ENCODE results near the gene SHB.

Gene SHB

DNA sequence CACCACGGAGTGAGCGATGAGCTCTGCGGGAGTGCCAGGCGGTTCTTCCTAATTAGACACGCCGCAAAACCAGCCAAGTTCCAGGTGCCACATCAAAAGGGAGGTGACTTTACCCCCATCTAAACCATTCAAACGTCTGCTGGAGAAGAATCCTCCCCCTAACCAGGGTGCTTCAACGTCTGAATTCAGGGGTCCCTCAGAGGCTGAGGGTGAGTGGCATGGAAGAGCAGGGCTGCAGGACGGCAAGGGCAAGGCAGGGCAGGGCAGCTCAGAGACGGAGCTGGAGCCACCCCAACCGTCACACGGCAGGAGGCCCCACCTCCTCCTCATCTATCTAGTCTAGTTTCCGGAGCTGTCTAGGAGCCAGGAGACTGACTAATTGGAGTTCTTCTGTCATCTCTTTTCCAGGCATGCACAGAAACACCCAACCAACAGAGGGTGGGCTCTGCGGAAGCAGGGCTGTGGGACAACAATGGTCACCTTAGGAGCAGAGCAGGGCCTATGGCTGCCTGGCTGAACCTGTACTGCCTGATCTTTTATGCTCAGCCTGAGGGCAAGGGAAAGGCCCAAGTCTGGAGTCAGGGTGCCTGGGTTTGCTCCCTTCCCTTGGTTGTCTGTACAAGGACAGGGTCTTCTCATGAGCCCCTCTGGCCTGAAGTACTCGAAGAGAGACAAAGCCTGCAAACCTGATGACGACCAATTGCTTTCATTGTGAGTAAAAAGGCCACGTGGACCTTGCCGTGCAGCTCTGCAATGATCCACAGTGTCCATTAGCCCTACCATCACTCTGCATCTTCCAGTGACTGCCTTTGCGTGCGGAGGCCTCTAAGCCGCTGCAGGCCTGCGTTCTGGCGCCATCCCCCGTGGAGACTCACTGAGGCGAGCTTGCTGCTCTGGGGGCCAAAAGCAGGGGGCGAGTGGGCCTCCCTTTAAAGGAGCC, 84.1 kb downstream of the SHB start:
- no peak for DNase-seq

DNA sequence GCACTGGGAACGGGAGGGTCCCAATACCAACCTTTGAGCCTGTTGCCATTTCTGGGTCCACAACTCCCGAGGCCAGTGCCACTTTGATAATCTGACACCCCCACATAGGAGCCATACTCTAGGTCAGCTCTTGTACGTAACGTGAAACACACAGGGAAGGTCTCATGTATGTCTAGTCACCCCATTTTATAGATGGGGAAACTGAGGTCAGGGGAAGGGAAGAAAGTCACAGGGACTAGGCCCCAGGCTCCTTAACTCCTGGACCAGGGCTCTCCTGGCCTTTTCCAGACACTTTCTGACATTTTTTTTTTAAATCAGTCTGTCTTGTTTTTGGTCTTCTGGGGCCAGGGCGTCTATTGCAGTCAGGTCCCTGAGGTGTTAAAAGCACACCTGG, 84.8 kb downstream of the SHB start:
- DNase-seq = no peak

DNA sequence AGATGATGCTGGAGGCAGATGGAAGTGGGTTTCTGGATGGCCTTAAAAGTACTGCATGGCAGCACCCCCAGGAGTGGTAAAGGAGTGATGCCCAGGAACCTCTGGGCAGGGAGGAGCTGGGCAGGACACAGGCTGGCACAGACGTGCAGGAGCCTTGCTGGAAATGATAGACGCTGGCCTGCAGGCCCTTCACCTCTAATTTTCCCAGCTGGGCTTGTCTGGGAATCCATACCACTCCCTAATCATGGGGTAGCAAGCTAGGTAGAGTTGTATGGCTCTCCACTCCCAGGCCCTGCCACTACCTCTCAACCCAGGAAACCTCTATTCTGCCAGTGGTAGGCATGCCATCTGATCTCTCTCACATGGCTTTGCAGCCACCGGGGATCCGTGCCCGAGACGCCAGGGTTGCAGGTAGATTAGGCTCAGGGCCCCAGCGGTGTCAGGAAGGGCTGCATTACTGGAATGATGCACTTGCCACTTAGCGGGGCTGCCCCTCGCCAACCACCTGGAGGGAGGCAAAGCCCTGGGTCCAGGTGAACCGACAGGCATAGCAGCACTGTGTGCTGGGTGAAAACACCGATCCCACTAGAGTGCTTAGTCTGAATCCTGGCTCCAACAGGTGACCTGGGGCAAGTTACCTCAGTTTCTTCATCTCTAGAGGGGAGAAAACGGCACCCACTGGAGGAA, 85.5 kb downstream of the SHB start:
- DNase-seq = no peak

DNA sequence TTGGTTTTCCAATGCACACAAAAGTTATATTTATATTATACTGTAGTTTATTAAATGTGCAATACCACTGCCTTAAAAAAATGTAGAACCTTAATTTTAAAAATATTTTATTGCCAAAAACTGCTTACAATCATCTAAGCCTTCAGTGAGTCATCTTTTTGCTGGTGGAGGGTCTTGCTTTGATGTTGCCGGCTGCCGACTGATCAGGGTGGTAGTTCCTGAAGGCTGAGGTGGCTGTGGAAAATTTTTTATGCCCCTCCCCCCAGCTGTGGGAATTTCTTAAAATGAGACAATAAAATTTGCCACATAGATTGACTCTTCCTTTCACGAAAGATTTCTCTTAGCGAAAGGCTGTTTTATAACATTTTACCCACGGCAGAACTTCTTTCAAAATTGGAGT, 89.2 kb downstream of the SHB start:
- DNase-seq = no peak

- DNase-seq = no peak
Observed at GRCh38 chr9:37978983-37979382, 90.0 kb downstream of the SHB start.

DNA sequence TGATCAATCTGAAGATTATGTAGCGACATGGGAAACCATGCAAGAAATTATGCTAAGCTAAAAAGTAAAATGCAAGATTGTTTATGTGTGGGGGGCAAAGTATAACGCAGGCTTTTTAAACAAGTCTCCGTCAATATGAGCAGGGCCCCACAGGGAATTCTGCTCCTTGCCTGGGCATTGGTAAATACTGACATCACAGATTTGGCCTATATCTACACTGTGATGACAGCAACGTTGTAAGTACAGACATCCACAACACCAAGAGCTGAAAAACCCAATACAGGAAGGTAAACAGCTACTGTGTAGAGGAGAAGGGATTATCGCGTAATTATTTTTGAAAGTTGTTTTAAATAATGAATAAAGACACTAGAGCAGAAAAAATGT, 90.6 kb downstream of the SHB start:
- DNase-seq = no peak

GRCh38 chr9:37977851-37978480, 91.1 kb downstream of the SHB start:
- DNase-seq = no peak

DNA sequence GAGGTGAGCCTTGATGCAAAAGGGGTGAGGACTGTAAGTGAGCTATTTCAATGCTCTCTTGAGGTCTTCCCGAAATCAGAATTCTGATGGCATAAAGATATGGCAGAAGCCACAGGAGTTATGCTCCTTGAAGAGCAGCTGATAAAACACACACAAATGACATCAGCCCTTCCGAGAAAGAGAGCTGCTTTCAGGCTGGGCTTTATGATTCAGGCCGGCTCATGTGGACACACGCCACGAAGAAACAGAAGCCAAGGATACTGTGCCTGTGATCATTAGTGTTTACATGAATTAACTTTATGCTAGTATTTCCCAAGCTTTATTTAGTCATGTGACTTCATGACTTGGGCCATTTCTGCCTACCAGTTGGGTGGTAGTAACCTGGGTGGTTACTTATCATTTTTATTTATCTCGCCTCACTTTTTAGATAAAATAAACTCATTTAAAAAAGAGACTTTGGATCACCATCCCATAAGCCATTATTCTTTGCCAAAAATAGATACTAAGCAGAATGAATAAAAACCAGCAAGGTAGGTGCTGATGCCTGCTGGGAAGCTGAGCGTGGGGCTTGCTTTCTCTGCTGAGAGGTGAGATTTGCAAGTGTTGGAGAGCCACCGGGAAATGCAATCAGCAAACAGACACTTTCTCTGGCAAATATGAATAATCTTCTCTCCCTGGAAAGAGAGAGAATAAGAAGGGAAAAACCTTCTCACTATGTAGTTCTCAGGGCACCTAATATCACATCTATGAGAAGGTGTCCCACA, 92.1 kb downstream of the SHB start:
- DNase-seq = no peak

DNA sequence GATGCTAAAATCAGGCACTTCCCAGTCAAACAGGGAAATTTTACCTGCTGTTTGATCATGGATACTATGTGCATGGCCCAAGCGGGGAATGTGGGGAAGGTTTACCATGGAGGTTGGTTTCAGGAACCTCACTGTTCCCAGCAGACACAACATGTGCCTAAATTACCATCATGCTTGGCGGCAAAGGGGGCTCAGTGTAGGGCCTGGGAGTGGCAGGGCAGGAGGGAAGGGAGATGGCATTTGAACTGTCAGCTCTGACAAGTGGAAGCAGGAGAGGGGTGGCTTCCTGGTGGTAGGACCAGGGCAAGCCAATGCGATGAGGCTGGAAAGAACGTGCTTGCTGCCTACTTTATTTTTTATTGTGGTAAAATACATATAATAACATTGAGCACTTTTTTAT, 93.4 kb downstream of the SHB start:
- DNase-seq = no peak

- no peak for DNase-seq
Observed at GRCh38 chr9:37974506-37975173, 94.4 kb downstream of the SHB start.

- DNase-seq = no peak
Observed at GRCh38 chr9:37972351-37972848, 96.6 kb downstream of the SHB start.

DNA sequence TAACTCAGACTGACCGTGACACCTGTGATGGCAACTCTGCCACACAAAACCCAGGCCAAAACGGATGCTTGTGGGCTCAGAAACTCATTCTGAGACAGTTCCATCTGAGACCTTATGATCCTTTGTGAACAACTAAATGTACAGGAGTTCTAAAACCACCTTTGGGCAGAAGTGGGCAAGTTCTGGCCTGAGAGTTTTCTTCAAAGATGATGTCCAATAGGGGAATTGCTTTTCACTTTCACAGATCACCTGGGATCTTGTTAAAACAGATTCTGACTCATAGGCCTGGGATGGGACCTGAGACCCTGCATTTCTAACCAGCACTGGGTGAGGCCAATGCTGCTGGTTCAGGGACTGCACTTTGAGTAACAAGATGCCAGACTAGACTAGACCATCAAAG, 97.3 kb downstream of the SHB start:
- no peak for DNase-seq

DNA sequence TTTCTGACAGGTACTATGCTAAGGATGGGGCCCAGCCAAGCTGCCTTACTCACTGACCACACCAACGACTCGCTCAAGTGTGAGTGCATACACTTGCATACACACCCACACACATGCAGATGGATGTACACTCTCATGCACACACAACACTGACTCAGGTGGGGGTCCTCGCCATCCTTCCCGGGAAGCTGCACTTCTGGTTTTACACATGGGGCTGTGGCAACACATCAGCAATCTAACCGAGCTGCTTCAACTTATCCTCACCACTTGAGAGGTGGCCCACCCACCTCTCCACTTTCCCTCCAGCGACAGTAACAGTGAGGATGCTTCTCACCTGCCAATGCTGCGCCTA, 97.9 kb downstream of the SHB start:
- no peak for DNase-seq

GRCh38 chr9:37970301-37971107, 98.5 kb downstream of the SHB start:
- no peak for DNase-seq

DNA sequence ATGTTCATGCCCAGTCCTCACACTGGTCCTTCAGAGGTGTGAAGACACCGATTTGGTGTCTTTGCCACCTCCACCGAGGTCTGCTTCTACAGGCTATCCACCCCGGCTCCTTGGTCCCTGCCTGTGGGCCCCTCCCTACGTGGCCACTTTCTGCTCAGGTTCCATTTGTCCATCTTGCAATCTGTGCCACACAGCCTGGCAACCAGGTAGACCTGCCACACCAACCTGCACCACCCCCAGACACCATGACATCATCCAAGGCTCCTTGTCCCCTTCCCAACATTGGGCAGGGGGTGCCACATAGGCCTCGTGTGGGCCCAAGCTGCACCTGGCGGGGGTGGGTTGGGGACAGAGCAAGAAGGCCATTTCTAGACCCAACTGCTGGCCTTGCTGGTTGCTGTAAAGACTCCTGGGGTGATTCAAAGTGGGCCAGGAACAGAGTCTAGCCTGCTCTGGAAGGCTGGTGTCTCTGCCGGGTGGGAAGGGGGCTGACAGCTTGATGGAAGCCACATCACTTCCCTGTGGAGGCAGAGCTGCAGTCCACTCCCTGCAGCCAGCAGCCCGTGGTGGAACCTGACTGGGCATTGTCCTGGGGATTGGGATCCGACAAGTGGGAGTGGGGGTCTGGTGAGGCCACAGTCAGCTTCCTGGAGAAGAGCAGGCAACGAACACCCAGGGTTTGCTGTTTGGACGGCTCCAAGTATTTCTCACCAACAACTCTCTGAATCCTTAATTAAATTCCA, 99.3 kb downstream of the SHB start:
- no peak for DNase-seq

GRCh38 chr9:37969130-37969529, 99.9 kb downstream of the SHB start:
- DNase-seq = no peak

DNA sequence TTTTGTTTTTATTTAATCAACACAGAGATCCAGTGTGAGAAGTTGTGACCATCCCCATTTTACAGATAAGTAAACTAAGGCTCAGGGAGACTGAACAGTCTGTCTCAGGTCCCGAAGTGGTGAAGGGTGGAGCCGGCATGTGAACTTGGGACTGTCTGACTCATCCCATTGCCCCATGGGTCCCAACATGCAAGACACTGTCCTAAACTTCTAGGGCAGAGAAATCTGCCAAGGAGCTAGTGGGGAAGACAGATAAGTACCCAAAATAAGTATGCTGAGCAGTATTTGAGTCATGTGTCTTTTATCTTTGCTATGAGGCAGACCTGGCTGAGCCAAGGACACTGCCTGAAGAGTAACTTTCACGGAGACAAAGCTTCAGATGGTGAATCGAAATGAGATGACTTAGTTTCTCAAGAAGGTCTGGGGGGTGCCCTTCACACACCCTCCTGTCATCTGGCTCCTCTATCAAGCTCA, 100.8 kb downstream of the SHB start:
- DNase-seq = no peak

DNA sequence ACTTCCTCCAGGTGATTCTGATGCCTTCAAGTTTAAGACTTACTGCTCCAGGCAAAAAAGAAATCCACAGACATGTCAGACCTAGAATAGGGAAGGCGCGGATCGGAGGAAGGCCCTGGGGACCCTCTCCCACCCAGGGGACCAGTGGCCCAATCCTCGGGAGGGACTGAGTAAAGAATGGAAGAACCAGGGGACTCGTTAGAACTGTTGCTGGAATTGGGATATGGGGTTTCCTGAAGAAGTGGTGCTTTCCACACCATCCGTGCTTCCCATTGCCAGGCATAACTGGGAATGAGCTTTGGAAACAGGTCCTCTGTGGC, 101.3 kb downstream of the SHB start:
- no peak for DNase-seq

DNA sequence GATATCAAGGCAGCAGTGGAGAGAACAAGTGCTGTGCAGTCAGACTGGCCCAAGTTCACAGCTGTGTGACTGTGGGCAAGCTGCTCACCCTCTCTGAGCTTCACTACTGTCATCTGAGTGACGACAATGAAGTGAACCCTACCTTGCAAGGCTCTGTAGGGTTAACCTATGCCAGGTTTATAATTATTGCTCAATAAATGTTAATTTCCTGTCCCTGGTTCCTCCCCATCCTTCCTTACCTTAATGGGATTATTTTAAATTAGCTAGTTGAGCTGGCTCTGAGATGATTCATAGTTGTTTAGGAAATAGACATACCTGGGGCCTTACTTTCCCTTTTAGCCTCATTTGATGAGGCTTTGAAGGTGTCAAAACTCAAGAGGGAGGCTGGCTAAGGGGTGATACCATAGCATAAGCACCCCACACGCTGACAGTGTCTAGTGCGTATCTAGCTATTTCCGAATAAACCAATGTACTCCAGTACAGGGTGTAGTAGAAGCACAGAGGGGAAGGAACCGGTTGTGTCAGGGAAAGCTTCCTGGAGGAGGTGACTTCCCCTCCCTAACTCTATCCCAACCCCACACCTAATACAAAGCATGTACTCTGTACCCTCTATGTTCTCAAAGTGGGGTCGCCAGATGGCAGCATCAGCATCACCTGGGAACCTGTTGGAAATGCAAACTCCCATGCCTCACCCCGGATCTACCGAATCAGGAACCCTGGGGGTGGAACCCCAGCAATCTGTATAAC, 101.8 kb downstream of the SHB start:
- no peak for DNase-seq

GRCh38 chr9:37966412-37967013, 102.5 kb downstream of the SHB start:
- DNase-seq = no peak

Data from midbrain (tissue), 1 donor.